GM21786 (cell line): ENCODE measurements around the gene TIGD2.

Source experiments
- ATAC-seq: cut with Tn5 transposase; IDR thresholded peaks from one replicate; pipeline ENCODE4 v1.9.1; 2021; ENCODE audit not compliant: unreplicated experiment

TIGD2 gene

DNA sequence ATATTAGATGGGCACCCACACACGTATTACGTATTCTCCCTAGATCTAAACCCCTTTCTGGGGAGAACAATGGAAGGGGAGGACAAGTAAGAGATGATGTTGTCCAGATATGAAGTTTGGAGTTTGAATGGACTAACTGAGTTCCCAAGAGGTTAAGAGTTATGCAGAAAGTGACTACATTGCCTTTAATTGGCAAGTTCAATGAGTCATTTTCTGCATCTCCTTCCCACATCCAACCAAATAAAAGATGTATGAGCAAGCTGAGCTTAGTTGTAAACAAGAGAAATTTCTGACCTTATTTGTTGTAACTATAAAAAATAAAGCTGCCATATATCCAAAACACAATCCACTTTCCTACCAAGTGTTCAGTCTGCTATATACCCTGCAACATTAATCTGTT is 50.5 kb downstream of the TIGD2 start:
- ATAC-seq = no peak

DNA sequence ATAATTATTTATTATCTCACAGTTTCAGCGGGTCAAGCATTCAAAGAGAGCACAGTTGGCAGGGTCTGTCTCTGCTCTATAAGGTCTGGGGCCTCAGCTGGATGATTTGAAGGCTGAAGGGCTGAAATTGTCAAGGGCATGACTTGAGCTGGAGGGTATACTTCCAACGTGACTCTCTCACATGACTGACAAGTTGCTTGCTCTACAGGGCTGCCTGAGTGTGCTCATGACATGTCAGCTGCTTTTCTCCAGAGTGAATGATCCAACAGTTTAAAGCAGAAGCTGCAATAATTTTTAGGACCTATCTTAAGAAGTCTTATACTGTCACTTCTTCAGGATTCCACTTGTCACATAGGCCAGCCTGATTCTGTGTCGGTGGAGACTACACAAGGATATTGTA is 51.2 kb downstream of the TIGD2 start:
- no peak for ATAC-seq

DNA sequence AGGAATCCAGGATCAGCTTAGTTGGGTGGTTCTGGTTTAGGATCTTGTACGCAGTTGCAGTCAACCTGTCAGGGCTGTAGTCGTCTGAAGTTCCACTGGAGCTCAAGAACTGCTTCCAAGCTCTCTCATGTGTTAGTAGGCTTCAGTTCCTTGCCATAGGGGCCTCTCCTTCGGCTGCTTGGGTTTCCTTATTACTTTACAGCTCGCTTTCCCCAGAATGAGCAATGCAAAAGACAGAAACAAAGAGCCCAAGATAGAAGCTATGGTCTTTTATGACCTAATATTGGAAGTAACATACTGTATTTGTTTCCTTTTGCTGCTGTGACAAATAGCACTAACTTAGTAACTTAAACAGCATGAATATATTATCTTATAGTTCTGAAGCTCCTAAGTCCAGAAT is 51.7 kb downstream of the TIGD2 start:
- no peak for ATAC-seq

DNA sequence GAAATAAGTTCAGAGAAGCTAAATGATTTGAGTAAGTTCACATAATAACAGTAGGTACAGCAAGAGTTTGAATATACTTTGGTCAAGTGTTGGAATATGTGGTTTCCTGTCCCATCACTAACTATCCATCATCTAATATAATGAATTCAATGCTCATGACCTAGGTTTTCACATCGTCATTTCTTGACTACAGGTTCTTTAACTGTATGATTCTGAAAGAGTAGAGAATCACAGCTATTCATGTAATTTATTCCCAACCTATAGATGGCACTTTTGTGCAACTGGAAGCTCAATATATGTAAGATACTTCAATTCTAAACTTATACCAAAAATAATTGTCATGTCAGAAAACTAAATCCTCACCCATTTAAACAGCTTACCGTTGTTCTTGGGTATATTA is 53.1 kb downstream of the TIGD2 start:
- ATAC-seq = no peak
